ENCODE results near the gene MTURN. TPM values are rescaled to one million over a fixed set of nuclear protein-coding genes. Genes with fewer than 3 reads are reported as not detected.

The MTURN gene
- total and polyA plus RNA-seq, 5 donors: 15.0 to 50.8 (median 28.2) TPM

Other genes with a start within 250 kb of the MTURN start
- gene SCRN1, start 145.2 kb upstream of the MTURN start, total RNA-seq: 10 to 100 TPM; 28.7 to 30.9 (median 29.4) TPM
- 10.1 TPM for gene SCRN1, start 145.2 kb upstream of the MTURN start, polyA plus RNA-seq
- 10 to 100 TPM; 11.8 to 23.6 (median 13.8) TPM for gene FKBP14, start 108.3 kb upstream of the MTURN start, total RNA-seq
- 3.8 TPM for gene FKBP14, start 108.3 kb upstream of the MTURN start, polyA plus RNA-seq
- 1 to 10 TPM; 3.8 to 5.6 (median 4.6) TPM for gene PLEKHA8, start 106.6 kb upstream of the MTURN start, total RNA-seq
- 1.7 TPM for gene PLEKHA8, start 106.6 kb upstream of the MTURN start, polyA plus RNA-seq
- 1 to 10 TPM; 5.8 to 8.5 (median 7.0) TPM for gene ZNRF2, start 149.6 kb downstream of the MTURN start, total RNA-seq
- gene ZNRF2, start 149.6 kb downstream of the MTURN start, polyA plus RNA-seq: 2.5 TPM